ENCODE measurements around the gene OGDHL. TPM values are rescaled to one million over a fixed set of nuclear protein-coding genes. Genes with fewer than 3 reads are reported as not detected.
"Not testable (repeated sequence)": the region's sequence is repeated elsewhere in the genome, so short reads cannot be mapped to it uniquely, and the experiment has no call there.

The OGDHL gene
- total and polyA plus RNA-seq, 9 donors, result 0.26 to 2.1 (median 0.41) TPM

- H3K9me3 ChIP-seq (replicated peaks; ENCODE audit: control insufficient read depth, low read depth, low read length), result no peaks in the 10 kb centered on the region
- DNase-seq, result no peak
- H3K4me3 ChIP-seq (ENCODE audit: low read length), result no peak overlapping the region
- H3K36me3 ChIP-seq (ENCODE audit: control insufficient read depth, insufficient read depth, low read length), result no peaks in the 10 kb centered on the region
- H3K27ac ChIP-seq (ENCODE audit: low read length), result no peak overlapping the region
- peaks cover 5% of the 10 kb centered on the region for H3K4me1 ChIP-seq (ENCODE audit: control insufficient read depth, insufficient read depth, low read length)
- 89% methylated on average over 7 of the region's 10 CpGs for WGBS (ENCODE audit: insufficient coverage)
- peaks cover 9% of the 10 kb centered on the region for H3K27me3 ChIP-seq (ENCODE audit: control insufficient read depth, insufficient read depth, low read length)
Observed at GRCh38 chr10:49759787-49760551, 2.2 kb downstream of the OGDHL start.

GRCh38 chr10:49758249-49758930 lies 3.7 kb downstream of the OGDHL start:
- H3K4me1 ChIP-seq (ENCODE audit: control insufficient read depth, insufficient read depth, low read length), result peaks cover 5% of the 10 kb centered on the region
- 84% methylated on average over 11 of the region's 15 CpGs for WGBS (ENCODE audit: insufficient coverage)
- H3K27me3 ChIP-seq (ENCODE audit: control insufficient read depth, insufficient read depth, low read length), result peaks cover 9% of the 10 kb centered on the region
- H3K9me3 ChIP-seq (replicated peaks; ENCODE audit: control insufficient read depth, low read depth, low read length), result no peaks in the 10 kb centered on the region
- no peak overlapping the region for H3K27ac ChIP-seq (ENCODE audit: low read length)
- no peak for DNase-seq
- no peak overlapping the region for H3K4me3 ChIP-seq (ENCODE audit: low read length)
- no peaks in the 10 kb centered on the region for H3K36me3 ChIP-seq (ENCODE audit: control insufficient read depth, insufficient read depth, low read length)

GRCh38 chr10:49756641-49757040 lies 5.5 kb downstream of the OGDHL start:
- Histone ChIP-seq H3K9me3 (replicated peaks; ENCODE audit: control insufficient read depth, low read depth, low read length) (no peaks in the 10 kb centered on the region), H3K4me3 (ENCODE audit: low read length) (no peak overlapping the region), H3K36me3 (ENCODE audit: control insufficient read depth, insufficient read depth, low read length) (no peaks in the 10 kb centered on the region), H3K4me1 (ENCODE audit: control insufficient read depth, insufficient read depth, low read length) (peaks cover 2% of the 10 kb centered on the region), H3K27ac (ENCODE audit: low read length) (no peak overlapping the region), H3K27me3 (ENCODE audit: control insufficient read depth, insufficient read depth, low read length) (peaks cover 6% of the 10 kb centered on the region)
- 72% methylated on average over 5 of the region's 6 CpGs for WGBS (ENCODE audit: insufficient coverage)
- DNase-seq, result no peak

- no peak overlapping the region for H3K27ac ChIP-seq (ENCODE audit: low read length)
- DNase-seq, result no peak
- no peaks in the 10 kb centered on the region for H3K4me1 ChIP-seq (ENCODE audit: control insufficient read depth, insufficient read depth, low read length)
- no peak overlapping the region for H3K4me3 ChIP-seq (ENCODE audit: low read length)
- H3K9me3 ChIP-seq (replicated peaks; ENCODE audit: control insufficient read depth, low read depth, low read length), result no peaks in the 10 kb centered on the region
- no peaks in the 10 kb centered on the region for H3K36me3 ChIP-seq (ENCODE audit: control insufficient read depth, insufficient read depth, low read length)
- H3K27me3 ChIP-seq (ENCODE audit: control insufficient read depth, insufficient read depth, low read length), result no peaks in the 10 kb centered on the region
- WGBS (ENCODE audit: insufficient coverage), result 100% methylated on average over 1 of the region's 3 CpGs
Observed at GRCh38 chr10:49756031-49756430, 6.1 kb downstream of the OGDHL start.

- not testable (repeated sequence) for H3K4me3 ChIP-seq (ENCODE audit: low read length); H3K27ac ChIP-seq (ENCODE audit: low read length); H3K9me3 ChIP-seq (replicated peaks; ENCODE audit: control insufficient read depth, low read depth, low read length); H3K36me3 ChIP-seq (ENCODE audit: control insufficient read depth, insufficient read depth, low read length); DNase-seq; H3K27me3 ChIP-seq (ENCODE audit: control insufficient read depth, insufficient read depth, low read length); H3K4me1 ChIP-seq (ENCODE audit: control insufficient read depth, insufficient read depth, low read length)
- 66% methylated on average over 2 of the region's 7 CpGs for WGBS (ENCODE audit: insufficient coverage)
Observed at GRCh38 chr10:49754951-49755350, 7.2 kb downstream of the OGDHL start.

GRCh38 chr10:49752584-49752983 lies 9.5 kb downstream of the OGDHL start:
- WGBS (ENCODE audit: insufficient coverage), result 82% methylated on average over 5 of the region's 7 CpGs
- Histone ChIP-seq H3K9me3 (replicated peaks; ENCODE audit: control insufficient read depth, low read depth, low read length) (no peaks in the 10 kb centered on the region), H3K27me3 (ENCODE audit: control insufficient read depth, insufficient read depth, low read length) (no peaks in the 10 kb centered on the region), H3K4me3 (ENCODE audit: low read length) (no peak overlapping the region), H3K36me3 (ENCODE audit: control insufficient read depth, insufficient read depth, low read length) (no peaks in the 10 kb centered on the region), H3K4me1 (ENCODE audit: control insufficient read depth, insufficient read depth, low read length) (no peaks in the 10 kb centered on the region), H3K27ac (ENCODE audit: low read length) (no peak overlapping the region)
- DNase-seq, result no peak

GRCh38 chr10:49751636-49752510 lies 10.2 kb downstream of the OGDHL start:
- DNase-seq, result no peak
- no peaks in the 10 kb centered on the region for H3K36me3 ChIP-seq (ENCODE audit: control insufficient read depth, insufficient read depth, low read length)
- no peaks in the 10 kb centered on the region for H3K9me3 ChIP-seq (replicated peaks; ENCODE audit: control insufficient read depth, low read depth, low read length)
- no peak overlapping the region for H3K27ac ChIP-seq (ENCODE audit: low read length)
- no peak overlapping the region for H3K4me3 ChIP-seq (ENCODE audit: low read length)
- 81% methylated on average over 18 of the region's 20 CpGs for WGBS (ENCODE audit: insufficient coverage)
- H3K27me3 ChIP-seq (ENCODE audit: control insufficient read depth, insufficient read depth, low read length), result no peaks in the 10 kb centered on the region
- no peaks in the 10 kb centered on the region for H3K4me1 ChIP-seq (ENCODE audit: control insufficient read depth, insufficient read depth, low read length)

GRCh38 chr10:49751216-49751615 lies 10.9 kb downstream of the OGDHL start:
- H3K36me3 ChIP-seq (ENCODE audit: control insufficient read depth, insufficient read depth, low read length), result no peaks in the 10 kb centered on the region
- H3K27me3 ChIP-seq (ENCODE audit: control insufficient read depth, insufficient read depth, low read length), result no peaks in the 10 kb centered on the region
- no peaks in the 10 kb centered on the region for H3K9me3 ChIP-seq (replicated peaks; ENCODE audit: control insufficient read depth, low read depth, low read length)
- no peak overlapping the region for H3K4me3 ChIP-seq (ENCODE audit: low read length)
- WGBS (ENCODE audit: insufficient coverage), result 78% methylated on average over 5 of the region's 5 CpGs
- DNase-seq, result no peak
- no peaks in the 10 kb centered on the region for H3K4me1 ChIP-seq (ENCODE audit: control insufficient read depth, insufficient read depth, low read length)
- no peak overlapping the region for H3K27ac ChIP-seq (ENCODE audit: low read length)

- WGBS (ENCODE audit: insufficient coverage), result 84% methylated on average over 5 of the region's 9 CpGs
- H3K4me3 ChIP-seq (ENCODE audit: low read length), result no peak overlapping the region
- H3K27me3 ChIP-seq (ENCODE audit: control insufficient read depth, insufficient read depth, low read length), result no peaks in the 10 kb centered on the region
- H3K9me3 ChIP-seq (replicated peaks; ENCODE audit: control insufficient read depth, low read depth, low read length), result no peaks in the 10 kb centered on the region
- no peaks in the 10 kb centered on the region for H3K4me1 ChIP-seq (ENCODE audit: control insufficient read depth, insufficient read depth, low read length)
- no peak for DNase-seq
- no peak overlapping the region for H3K27ac ChIP-seq (ENCODE audit: low read length)
- no peaks in the 10 kb centered on the region for H3K36me3 ChIP-seq (ENCODE audit: control insufficient read depth, insufficient read depth, low read length)
Observed at GRCh38 chr10:49750546-49750945, 11.6 kb downstream of the OGDHL start.

Data from muscle of leg (tissue), 11 donors.